SK-N-MC (cell line): Measurements from ENCODE around the gene CLGN.
A peak's percentile ranks its signal among the peaks of the same experiment; 100 is the strongest.
"Not testable (repeated sequence)": the region's sequence is repeated elsewhere in the genome, so short reads cannot be mapped to it uniquely, and the experiment has no call there.

ENCODE experiments used
- DNase-seq: peaks from one replicate; pipeline ENCODE4 v3.0.0-alpha.2; 2011; ENCODE audit warnings: low read depth, low spot score
- H3K27ac ChIP-seq: fragments of 200-600 bp; sonication (generic); 2 replicates; pipeline ENCODE4 v1.5.1; 2016; ENCODE audit warnings: mixed run types
- H3K36me3 ChIP-seq: fragments of 200-600 bp; sonication (generic); 2 replicates; pipeline ENCODE4 v1.6.1; 2017; ENCODE audit warnings: antibody characterized with exemption, low read length, mixed read lengths; ENCODE audit not compliant: insufficient read depth
- H3K4me3 ChIP-seq: fragments of 200-600 bp; sonication (generic); 2 replicates; pipeline ENCODE4 v1.5.1; 2016
- H3K9ac ChIP-seq: fragments of 200-600 bp; sonication (generic); 2 replicates; pipeline ENCODE4 v1.8.0; 2017; ENCODE audit warnings: mixed run types, mixed read lengths; ENCODE audit not compliant: insufficient read length
- H3K9me3 ChIP-seq: fragments of 200-600 bp; sonication (generic); 2 replicates; pipeline ENCODE4 v1.6.1; 2017; ENCODE audit warnings: low read depth, mild to moderate bottlenecking, antibody characterized with exemption, low read length, moderate library complexity, mixed read lengths
- EZH2 ChIP-seq: fragments of 200-600 bp; sonication (generic); IDR thresholded peaks from one replicate; pipeline ENCODE4 v1.6.1; 2017; ENCODE audit warnings: antibody characterized with exemption
- FOXP2 ChIP-seq: optimal IDR thresholded peaks from 2 replicates; pipeline ENCODE3; 2011; ENCODE audit warnings: mild to moderate bottlenecking, moderate library complexity; ENCODE audit not compliant: insufficient read depth; ENCODE audit errors: extremely low read length, control extremely low read depth
- POLR2AphosphoS5 ChIP-seq: IDR thresholded peaks from 2 replicates; pipeline ENCODE4 v1.6.1; 2012; ENCODE audit warnings: mild to moderate bottlenecking, low read depth, low read length, borderline replicate concordance

CLGN gene

GRCh38 chr4:140448162-140448561 lies 20.7 kb upstream of the CLGN start:
- H3K27ac ChIP-seq = no peak overlapping the region
- H3K4me3 ChIP-seq = no peak overlapping the region
- H3K36me3 ChIP-seq = no peaks in the 10 kb centered on the region
- H3K9me3 ChIP-seq = no peaks in the 10 kb centered on the region
- H3K9ac ChIP-seq = no peak overlapping the region
- no peak for DNase-seq
- TF ChIP-seq FOXP2 (no peak), POLR2AphosphoS5 (no peak), EZH2 (no peak)

- not testable (repeated sequence) for H3K36me3 ChIP-seq
Observed at GRCh38 chr4:140444347-140444746, 16.9 kb upstream of the CLGN start.

GRCh38 chr4:140439644-140440142 lies 12.2 kb upstream of the CLGN start:
- H3K4me3 ChIP-seq = no peak overlapping the region
- no peak for DNase-seq
- no peaks in the 10 kb centered on the region for H3K36me3 ChIP-seq
- TF ChIP-seq EZH2 = no peak
- no peak for TF ChIP-seq FOXP2
- TF ChIP-seq POLR2AphosphoS5 = no peak
- H3K27ac ChIP-seq = no peak overlapping the region
- H3K9me3 ChIP-seq = no peaks in the 10 kb centered on the region
- no peak overlapping the region for H3K9ac ChIP-seq

More at GRCh38 chr4:140444347-140444746, 16.9 kb upstream of the CLGN start:
- DNase-seq, H3K4me3 ChIP-seq, H3K9ac ChIP-seq, H3K9me3 ChIP-seq, H3K27ac ChIP-seq: not testable (repeated sequence)

GRCh38 chr4:140427919-140428471 lies 547 bp upstream of the CLGN start:
- Histone ChIP-seq H3K36me3 (no peaks in the 10 kb centered on the region), H3K9ac (peak overlapping the region; percentile 78), H3K4me3 (peak overlapping the region; percentile 98), H3K9me3 (no peaks in the 10 kb centered on the region), H3K27ac (no peak overlapping the region)
- TF ChIP-seq EZH2 (no peak), POLR2AphosphoS5 (no peak), FOXP2 (no peak)
- DNase-seq = no peak

- no peaks in the 10 kb centered on the region for H3K36me3 ChIP-seq
- H3K27ac ChIP-seq = no peak overlapping the region
- H3K9ac ChIP-seq = peak overlapping the region; percentile 78
- peak overlapping the region; percentile 98 for H3K4me3 ChIP-seq
- H3K9me3 ChIP-seq = no peaks in the 10 kb centered on the region
- no peak for DNase-seq
- TF ChIP-seq FOXP2 = no peak
- TF ChIP-seq POLR2AphosphoS5 = no peak
- no peak for TF ChIP-seq EZH2
Observed at GRCh38 chr4:140426610-140427105, 790 bp downstream of the CLGN start.

GRCh38 chr4:140423106-140423505 lies 4.3 kb downstream of the CLGN start:
- H3K9me3 ChIP-seq = no peaks in the 10 kb centered on the region
- H3K27ac ChIP-seq = no peak overlapping the region
- TF ChIP-seq FOXP2 (no peak), POLR2AphosphoS5 (no peak)
- H3K9ac ChIP-seq = no peak overlapping the region
- H3K36me3 ChIP-seq = no peaks in the 10 kb centered on the region
- H3K4me3 ChIP-seq = no peak overlapping the region
- DNase-seq = no peak

GRCh38 chr4:140413130-140413969 lies 14.1 kb downstream of the CLGN start:
- H3K9me3 ChIP-seq, H3K4me3 ChIP-seq, H3K27ac ChIP-seq, DNase-seq, H3K9ac ChIP-seq, H3K36me3 ChIP-seq: not testable (repeated sequence)

GRCh38 chr4:140408974-140409373 lies 18.5 kb downstream of the CLGN start:
- H3K9me3 ChIP-seq = no peaks in the 10 kb centered on the region
- TF ChIP-seq EZH2 (no peak), FOXP2 (no peak), POLR2AphosphoS5 (no peak)
- no peak overlapping the region for H3K4me3 ChIP-seq
- H3K9ac ChIP-seq = no peak overlapping the region
- H3K36me3 ChIP-seq = no peaks in the 10 kb centered on the region
- no peak overlapping the region for H3K27ac ChIP-seq
- DNase-seq = no peak
